Measurements from ENCODE around the gene CCDC178. TPM values are rescaled to one million over a fixed set of nuclear protein-coding genes. Genes with fewer than 3 reads are reported as not detected.
A peak's percentile ranks its signal among the peaks of the same experiment; 100 is the strongest.

The CCDC178 gene
- total RNA-seq, 1 donor from 2014 or later: 2.8 TPM

- TF ChIP-seq, protein P1, sequence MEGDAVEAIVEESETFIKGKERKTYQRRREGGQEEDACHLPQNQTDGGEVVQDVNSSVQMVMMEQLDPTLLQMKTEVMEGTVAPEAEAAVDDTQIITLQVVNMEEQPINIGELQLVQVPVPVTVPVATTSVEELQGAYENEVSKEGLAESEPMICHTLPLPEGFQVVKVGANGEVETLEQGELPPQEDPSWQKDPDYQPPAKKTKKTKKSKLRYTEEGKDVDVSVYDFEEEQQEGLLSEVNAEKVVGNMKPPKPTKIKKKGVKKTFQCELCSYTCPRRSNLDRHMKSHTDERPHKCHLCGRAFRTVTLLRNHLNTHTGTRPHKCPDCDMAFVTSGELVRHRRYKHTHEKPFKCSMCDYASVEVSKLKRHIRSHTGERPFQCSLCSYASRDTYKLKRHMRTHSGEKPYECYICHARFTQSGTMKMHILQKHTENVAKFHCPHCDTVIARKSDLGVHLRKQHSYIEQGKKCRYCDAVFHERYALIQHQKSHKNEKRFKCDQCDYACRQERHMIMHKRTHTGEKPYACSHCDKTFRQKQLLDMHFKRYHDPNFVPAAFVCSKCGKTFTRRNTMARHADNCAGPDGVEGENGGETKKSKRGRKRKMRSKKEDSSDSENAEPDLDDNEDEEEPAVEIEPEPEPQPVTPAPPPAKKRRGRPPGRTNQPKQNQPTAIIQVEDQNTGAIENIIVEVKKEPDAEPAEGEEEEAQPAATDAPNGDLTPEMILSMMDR (conservative IDR thresholded peaks at IDR 0.05): no peak
- no peak for DNase-seq (ENCODE audit: extremely low spot score, unreplicated experiment)
- Mint-ChIP-seq H3K36me3 (no peaks in the 10 kb centered on the region), H3K4me1 (ENCODE audit: unreplicated experiment) (no peaks in the 10 kb centered on the region), H3K9me3 (peaks cover 3% of the 10 kb centered on the region), H3K27me3 (no peaks in the 10 kb centered on the region), H3K4me3 (no peak overlapping the region), H3K27ac (no peak overlapping the region)
These were observed 122.9 kb downstream of the CCDC178 start for GRCh38 chr18:33317640-33318039.

- no peak for DNase-seq (ENCODE audit: extremely low spot score, unreplicated experiment)
- no peak overlapping the region for H3K4me3 Mint-ChIP-seq
These were observed 124.4 kb downstream of the CCDC178 start for GRCh38 chr18:33316146-33316587.

DNA sequence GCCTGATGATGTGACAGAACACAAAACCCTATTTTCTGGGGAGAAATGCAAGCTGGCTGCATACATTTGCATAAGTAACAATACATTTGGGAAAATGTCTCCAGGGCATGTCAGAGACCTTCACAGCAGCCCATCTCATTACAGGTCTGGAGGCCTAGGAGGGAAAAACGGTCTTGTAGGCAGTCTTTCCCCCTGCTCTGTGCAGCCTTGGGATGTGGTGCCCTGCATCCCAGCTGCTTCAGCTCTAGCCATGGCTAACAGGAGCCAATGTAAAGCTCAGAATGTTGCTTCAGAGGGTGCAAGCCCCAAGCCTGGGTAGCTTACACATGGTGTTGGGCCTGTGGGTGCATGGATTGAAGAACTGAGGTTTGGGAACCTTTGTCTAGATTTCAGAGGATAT lies 133.0 kb downstream of the CCDC178 start:
- H3K9me3 Mint-ChIP-seq: no peaks in the 10 kb centered on the region

More at GRCh38 chr18:33316146-33316587, 124.4 kb downstream of the CCDC178 start:
- no peaks in the 10 kb centered on the region for H3K27me3 Mint-ChIP-seq
- H3K27ac Mint-ChIP-seq: no peak overlapping the region
- no peaks in the 10 kb centered on the region for H3K36me3 Mint-ChIP-seq
- H3K4me1 Mint-ChIP-seq (ENCODE audit: unreplicated experiment): no peaks in the 10 kb centered on the region
- H3K9me3 Mint-ChIP-seq: peaks cover 3% of the 10 kb centered on the region
- TF ChIP-seq, protein P1 (conservative IDR thresholded peaks at IDR 0.05): peak; percentile 39

GRCh38 chr18:33304277-33304676 lies 136.2 kb downstream of the CCDC178 start:
- no peaks in the 10 kb centered on the region for H3K9me3 Mint-ChIP-seq
- H3K4me3 Mint-ChIP-seq: no peak overlapping the region
- no peaks in the 10 kb centered on the region for H3K36me3 Mint-ChIP-seq
- H3K27me3 Mint-ChIP-seq: no peaks in the 10 kb centered on the region
- TF ChIP-seq, protein P1 (conservative IDR thresholded peaks at IDR 0.05): no peak
- no peak for DNase-seq (ENCODE audit: extremely low spot score, unreplicated experiment)
- no peak overlapping the region for H3K27ac Mint-ChIP-seq
- no peaks in the 10 kb centered on the region for H3K4me1 Mint-ChIP-seq (ENCODE audit: unreplicated experiment)

More for the DNA sequence above, 133.0 kb downstream of the CCDC178 start:
- no peaks in the 10 kb centered on the region for H3K4me1 Mint-ChIP-seq (ENCODE audit: unreplicated experiment)
- no peak overlapping the region for H3K27ac Mint-ChIP-seq
- H3K36me3 Mint-ChIP-seq: no peaks in the 10 kb centered on the region
- no peak overlapping the region for H3K4me3 Mint-ChIP-seq
- TF ChIP-seq, protein P1 (conservative IDR thresholded peaks at IDR 0.05): no peak
- H3K27me3 Mint-ChIP-seq: no peaks in the 10 kb centered on the region
- DNase-seq (ENCODE audit: extremely low spot score, unreplicated experiment): no peak

DNA sequence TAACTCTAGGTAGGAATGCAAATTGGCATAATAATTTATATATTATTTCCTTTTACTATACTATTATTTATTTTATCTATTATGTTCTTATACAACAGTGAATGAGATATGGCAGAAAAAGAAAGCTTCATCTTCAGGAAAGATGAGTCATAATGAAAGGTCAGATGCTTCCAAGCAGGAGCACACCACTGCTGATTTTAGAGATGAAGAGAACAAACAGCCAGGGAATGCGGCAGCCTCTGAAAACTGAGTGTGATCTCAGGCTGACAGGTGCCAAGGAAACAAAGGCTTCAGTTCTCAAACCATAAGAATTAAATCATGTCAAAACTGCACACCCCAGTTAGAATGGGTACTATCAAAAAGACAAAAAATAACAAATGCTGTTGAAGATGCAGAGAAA lies 149.0 kb downstream of the CCDC178 start:
- Mint-ChIP-seq H3K9me3 (no peaks in the 10 kb centered on the region), H3K4me1 (ENCODE audit: unreplicated experiment) (no peaks in the 10 kb centered on the region), H3K27ac (no peak overlapping the region), H3K4me3 (no peak overlapping the region), H3K27me3 (peaks cover 4% of the 10 kb centered on the region), H3K36me3 (no peaks in the 10 kb centered on the region)
- TF ChIP-seq, protein P1 (conservative IDR thresholded peaks at IDR 0.05): no peak
- no peak for DNase-seq (ENCODE audit: extremely low spot score, unreplicated experiment)
